Measurements from ENCODE around the gene PYCARD. TPM values are rescaled to one million over a fixed set of nuclear protein-coding genes. Genes with fewer than 3 reads are reported as not detected.

The PYCARD gene
- total and polyA plus RNA-seq, 10 of the 15 experiments (the other 5 are each of a cell fraction or from before 2014, with no cell fraction given), result 5.1 to 106 (median 45.9) TPM

- TF ChIP-seq NBN (IDR thresholded peaks at IDR 0.05) (peak; percentile 2; the same call in 1 of the 2 replicates), ZNF384 (IDR thresholded peaks at IDR 0.05; ENCODE audit: borderline replicate concordance, low read depth, low read length) (no peak), RUNX3 (IDR thresholded peaks at IDR 0.05; ENCODE audit: low read length) (peak; percentile 76; the same call in 1 of the 2 replicates), MTA2 (IDR thresholded peaks at IDR 0.05; ENCODE audit: low read depth) (no peak), IRF3 (IDR thresholded peaks at IDR 0.05) (no peak), JUNB (IDR thresholded peaks at IDR 0.05) (no peak), RBBP5 (conservative IDR thresholded peaks at IDR 0.05) (0 out of 2 replicates have a peak, but pooled peaks have one; percentile 35), CHD4 (IDR thresholded peaks at IDR 0.05) (0 out of 2 replicates have a peak, but pooled peaks have one; percentile 44), IKZF1 (conservative IDR thresholded peaks at IDR 0.05) (peak; percentile 90; the same call in 1 of the 2 replicates), NFIC (IDR thresholded peaks at IDR 0.05; ENCODE audit: low read depth, low read length) (peak; percentile 4; the same call in 1 of the 2 replicates), TBL1XR1 (IDR thresholded peaks at IDR 0.05; ENCODE audit: low read depth, low read length) (no peak), TARDBP (IDR thresholded peaks at IDR 0.05; ENCODE audit: borderline replicate concordance) (0 out of 2 replicates have a peak, but pooled peaks have one; percentile 32), MXI1 (IDR thresholded peaks at IDR 0.05; ENCODE audit: low read depth, low read length) (0 out of 2 replicates have a peak, but pooled peaks have one; percentile 33), TCF3 (IDR thresholded peaks at IDR 0.05; ENCODE audit: borderline replicate concordance, insufficient read depth, low read depth, low read length) (0 out of 2 replicates have a peak, but pooled peaks have one; percentile 76), CUX1 (IDR thresholded peaks at IDR 0.05; ENCODE audit: insufficient replicate concordance, low read depth, low read length) (peak; percentile 12), NKRF (conservative IDR thresholded peaks at IDR 0.05) (peak; percentile 49; the same call in 1 of the 2 replicates), IKZF2 (IDR thresholded peaks at IDR 0.05) (peak in 1 of 2 experiments; percentile 71; a peak in 2 of 4 replicates), SP1 (IDR thresholded peaks at IDR 0.05; ENCODE audit: low read depth, low read length) (no peak), LARP7 (IDR thresholded peaks at IDR 0.05) (0 out of 2 replicates have a peak, but pooled peaks have one; percentile 16), CBX5 (IDR thresholded peaks at IDR 0.05; ENCODE audit: low read depth) (no peak), ZNF217 (IDR thresholded peaks at IDR 0.05) (no peak), DPF2 (IDR thresholded peaks at IDR 0.05) (peak; percentile 47), NR2F1 (conservative IDR thresholded peaks at IDR 0.05) (0 out of 2 replicates have a peak, but pooled peaks have one; percentile 40)
Measured at GRCh38 chr16:31179219-31179746, 23.3 kb downstream of the PYCARD start (continued).
